NCI-H2196 treated with DMSO at 0.1 percent for 48 hours (cell line): ENCODE results near the gene GABRA6.

Experiments
- DNase-seq: peaks from one replicate; lab custom pipeline; 2025; ENCODE audit not compliant: unreplicated experiment; lab: John Stamatoyannopoulos, UW

GABRA6 gene

DNA sequence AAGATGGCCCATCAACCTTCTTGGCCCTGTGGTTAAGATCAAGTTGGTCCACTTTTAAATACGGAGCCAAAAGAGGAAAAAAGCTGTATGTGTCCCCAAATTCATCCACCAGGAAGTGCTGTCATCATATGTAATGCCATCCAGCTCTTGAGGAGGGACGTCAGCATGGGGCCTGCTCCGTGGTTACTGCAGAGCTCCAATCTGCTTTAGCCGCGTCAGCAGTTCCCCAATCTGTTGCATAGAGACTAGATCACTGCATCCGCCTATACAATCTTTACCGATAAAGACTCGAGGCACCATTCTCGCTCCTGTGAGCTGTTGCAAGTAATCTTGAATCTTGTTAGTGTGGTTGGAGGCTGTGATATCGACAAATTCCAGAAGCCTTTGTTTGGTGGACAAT, 65.7 kb downstream of the GABRA6 start:
- DNase-seq: no peak
